Measurements from ENCODE around the gene TTC3. TPM values are rescaled to one million over a fixed set of nuclear protein-coding genes. Genes with fewer than 3 reads are reported as not detected.

The TTC3 gene
- total RNA-seq, 1 experiment from 2014 or later, result 71.5 TPM

DNA sequence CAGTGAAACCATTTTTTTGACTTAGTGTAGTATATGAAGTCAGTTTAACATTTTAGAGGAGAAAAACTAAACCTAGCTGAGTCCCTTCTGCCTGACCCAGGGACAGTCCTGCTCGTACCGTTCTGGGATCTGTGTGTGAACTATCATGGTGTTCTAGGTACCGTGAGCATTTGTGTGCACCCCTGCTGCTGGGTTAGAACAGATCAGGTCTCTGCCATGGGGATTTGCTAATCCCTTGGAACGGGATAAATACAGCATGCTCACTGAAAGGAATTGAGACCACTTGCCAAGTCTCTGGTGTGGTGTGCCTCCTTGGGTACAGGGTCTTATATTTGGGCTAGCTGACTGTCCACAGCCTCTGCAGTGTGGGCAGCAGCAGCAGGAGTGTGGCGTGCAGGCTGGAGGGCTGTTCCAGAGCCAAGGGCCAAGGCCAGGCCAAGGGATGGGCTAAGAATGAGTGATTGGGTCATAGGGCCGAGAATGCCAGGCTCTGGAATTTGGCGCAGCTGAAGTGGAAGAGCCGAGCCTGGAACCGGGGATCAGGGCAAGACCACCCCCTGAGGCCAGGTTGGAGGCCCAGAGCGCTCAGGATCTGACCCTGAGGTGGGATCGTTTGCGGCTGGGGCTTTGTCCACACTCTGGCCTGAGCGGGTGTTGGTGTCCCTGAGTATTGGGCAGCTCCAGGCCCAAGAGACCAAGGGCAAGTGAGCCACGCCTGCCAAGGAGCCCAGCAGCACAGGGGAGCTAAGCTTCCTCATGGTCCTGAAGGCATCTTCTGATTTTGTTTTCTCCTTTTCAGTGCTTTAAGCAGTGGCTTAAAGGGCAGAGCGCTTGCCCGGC, 127.8 kb downstream of the TTC3 start:
- peaks cover 15 to 44% of the 10 kb centered on the region in 2 experiments for H3K4me1 ChIP-seq (ENCODE audit: control insufficient read depth in 1 of 2, insufficient read depth in 2 of 2, low read length in 2 of 2)
- no peaks in the 10 kb centered on the region for H3K9me2 ChIP-seq (ENCODE audit: insufficient read depth)
- H3K36me3 ChIP-seq (ENCODE audit: control insufficient read depth in 1 of 2, insufficient read depth in 2 of 2, low read length in 2 of 2), result peaks cover 16 to 19% of the 10 kb centered on the region in 2 experiments; a peak in 3 of 4 replicates
- H3K9ac ChIP-seq (ENCODE audit: low read length), result no peak overlapping the region
- no peak overlapping the region for H3K27ac ChIP-seq (ENCODE audit: low read depth, low read length)
- H2AFZ ChIP-seq (ENCODE audit: low read depth, low read length, poor library complexity, severe bottlenecking), result no peak overlapping the region
- RAD21 ChIA-PET (ENCODE audit: low non-redundant PET in 1 of 2, low total read pairs in 2 of 2, uncharacterized antibody in 2 of 2, unreplicated experiment in 2 of 2), result no interaction called here
- H3K79me2 ChIP-seq (ENCODE audit: insufficient read depth, low read length), result no peaks in the 10 kb centered on the region
- intact Hi-C loops (cut with micrococcal nuclease), result loop anchor here (10.0 kb wide), 1 partner anchor 56 kb away; no protein-coding TSS in a partner anchor
- H3K4me3 ChIP-seq (replicated peaks in 1 of 2; ENCODE audit: low read depth in 1 of 2, low read length in 2 of 2), result no peak overlapping the region
- no peak overlapping the region for H3K4me2 ChIP-seq (ENCODE audit: low read length)
- BruUV-seq (replicated peaks), result no TSS peak
- POLR2A ChIA-PET, result interaction anchor here (1.5 kb wide), 1 partner anchor 66 kb away, joined by 3 read pairs; the partner anchor contains the start of gene VPS26C
- CTCF ChIA-PET, result no interaction called here
- DNase-seq (ENCODE audit: low read depth, low spot score), result no peak
- no peaks in the 10 kb centered on the region for H4K20me1 ChIP-seq (ENCODE audit: insufficient read depth)
- ATAC-seq, result no peak
- H3K9me3 ChIP-seq (ENCODE audit: control insufficient read depth in 1 of 2, insufficient read depth in 1 of 2, low read depth in 1 of 2, low read length in 2 of 2), result no peaks in the 10 kb centered on the region
- H3K27me3 ChIP-seq (ENCODE audit: insufficient read depth, low read length), result no peaks in the 10 kb centered on the region
- no peak for TF ChIP-seq SIN3A (IDR thresholded peaks at IDR 0.05; ENCODE audit: low read depth)
- TF ChIP-seq CEBPB (IDR thresholded peaks at IDR 0.05; ENCODE audit: low read depth), result no peak
- no peak for TF ChIP-seq FOSL1 (IDR thresholded peaks at IDR 0.05; ENCODE audit: low read depth)
- TF ChIP-seq, protein P1, sequence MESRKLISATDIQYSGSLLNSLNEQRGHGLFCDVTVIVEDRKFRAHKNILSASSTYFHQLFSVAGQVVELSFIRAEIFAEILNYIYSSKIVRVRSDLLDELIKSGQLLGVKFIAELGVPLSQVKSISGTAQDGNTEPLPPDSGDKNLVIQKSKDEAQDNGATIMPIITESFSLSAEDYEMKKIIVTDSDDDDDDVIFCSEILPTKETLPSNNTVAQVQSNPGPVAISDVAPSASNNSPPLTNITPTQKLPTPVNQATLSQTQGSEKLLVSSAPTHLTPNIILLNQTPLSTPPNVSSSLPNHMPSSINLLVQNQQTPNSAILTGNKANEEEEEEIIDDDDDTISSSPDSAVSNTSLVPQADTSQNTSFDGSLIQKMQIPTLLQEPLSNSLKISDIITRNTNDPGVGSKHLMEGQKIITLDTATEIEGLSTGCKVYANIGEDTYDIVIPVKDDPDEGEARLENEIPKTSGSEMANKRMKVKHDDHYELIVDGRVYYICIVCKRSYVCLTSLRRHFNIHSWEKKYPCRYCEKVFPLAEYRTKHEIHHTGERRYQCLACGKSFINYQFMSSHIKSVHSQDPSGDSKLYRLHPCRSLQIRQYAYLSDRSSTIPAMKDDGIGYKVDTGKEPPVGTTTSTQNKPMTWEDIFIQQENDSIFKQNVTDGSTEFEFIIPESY (IDR thresholded peaks at IDR 0.05; ENCODE audit: extremely low read depth, insufficient replicate concordance, low read length), result no peak
- no peak for TF ChIP-seq JUND (IDR thresholded peaks at IDR 0.05)
- TF ChIP-seq, protein P2, sequence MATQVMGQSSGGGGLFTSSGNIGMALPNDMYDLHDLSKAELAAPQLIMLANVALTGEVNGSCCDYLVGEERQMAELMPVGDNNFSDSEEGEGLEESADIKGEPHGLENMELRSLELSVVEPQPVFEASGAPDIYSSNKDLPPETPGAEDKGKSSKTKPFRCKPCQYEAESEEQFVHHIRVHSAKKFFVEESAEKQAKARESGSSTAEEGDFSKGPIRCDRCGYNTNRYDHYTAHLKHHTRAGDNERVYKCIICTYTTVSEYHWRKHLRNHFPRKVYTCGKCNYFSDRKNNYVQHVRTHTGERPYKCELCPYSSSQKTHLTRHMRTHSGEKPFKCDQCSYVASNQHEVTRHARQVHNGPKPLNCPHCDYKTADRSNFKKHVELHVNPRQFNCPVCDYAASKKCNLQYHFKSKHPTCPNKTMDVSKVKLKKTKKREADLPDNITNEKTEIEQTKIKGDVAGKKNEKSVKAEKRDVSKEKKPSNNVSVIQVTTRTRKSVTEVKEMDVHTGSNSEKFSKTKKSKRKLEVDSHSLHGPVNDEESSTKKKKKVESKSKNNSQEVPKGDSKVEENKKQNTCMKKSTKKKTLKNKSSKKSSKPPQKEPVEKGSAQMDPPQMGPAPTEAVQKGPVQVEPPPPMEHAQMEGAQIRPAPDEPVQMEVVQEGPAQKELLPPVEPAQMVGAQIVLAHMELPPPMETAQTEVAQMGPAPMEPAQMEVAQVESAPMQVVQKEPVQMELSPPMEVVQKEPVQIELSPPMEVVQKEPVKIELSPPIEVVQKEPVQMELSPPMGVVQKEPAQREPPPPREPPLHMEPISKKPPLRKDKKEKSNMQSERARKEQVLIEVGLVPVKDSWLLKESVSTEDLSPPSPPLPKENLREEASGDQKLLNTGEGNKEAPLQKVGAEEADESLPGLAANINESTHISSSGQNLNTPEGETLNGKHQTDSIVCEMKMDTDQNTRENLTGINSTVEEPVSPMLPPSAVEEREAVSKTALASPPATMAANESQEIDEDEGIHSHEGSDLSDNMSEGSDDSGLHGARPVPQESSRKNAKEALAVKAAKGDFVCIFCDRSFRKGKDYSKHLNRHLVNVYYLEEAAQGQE (IDR thresholded peaks at IDR 0.05; ENCODE audit: low read depth), result no peak
- no peak for TF ChIP-seq EZH2phosphoT487 (IDR thresholded peaks at IDR 0.05; ENCODE audit: borderline replicate concordance)
- no peak for TF ChIP-seq ELF1 (IDR thresholded peaks at IDR 0.05; ENCODE audit: borderline replicate concordance, low read depth)

Measured in HCT116 (cell line).